WERI-Rb-1 (cell line): ENCODE measurements around the gene KRTAP5-8.

Experiments used
- DNase-seq: peaks from one replicate; pipeline ENCODE4 v3.0.0-alpha.2; 2020
- H3K27ac ChIP-seq: fragments of 250-450 bp; sonication (Bioruptor Pico); 2 replicates; pipeline ENCODE4 v1.5.1; 2020; ENCODE audit warnings: mild to moderate bottlenecking, moderate library complexity
- H3K27me3 ChIP-seq: fragments of 250-450 bp; sonication (Bioruptor Pico); 2 replicates; pipeline ENCODE4 v1.5.1; 2021; ENCODE audit warnings: mild to moderate bottlenecking, low read depth, moderate library complexity; ENCODE audit not compliant: insufficient read depth, severe bottlenecking
- H3K36me3 ChIP-seq: fragments of 250-450 bp; sonication (Bioruptor Pico); 2 replicates; pipeline ENCODE4 v1.5.1; 2020; ENCODE audit warnings: mild to moderate bottlenecking, moderate library complexity
- H3K4me3 ChIP-seq: 2 replicates; pipeline ENCODE4 v1.5.1; 2011; ENCODE audit warnings: low read depth, mild to moderate bottlenecking, control low read depth, low read length
- H3K9me3 ChIP-seq: fragments of 250-450 bp; sonication (Bioruptor Pico); 2 replicates; pipeline ENCODE4 v1.5.1; 2021; ENCODE audit warnings: mild to moderate bottlenecking, moderate library complexity; ENCODE audit not compliant: severe bottlenecking
- CTCF ChIP-seq: IDR thresholded peaks from 2 replicates; pipeline ENCODE4 v1.5.1; 2011; ENCODE audit warnings: low read depth, mild to moderate bottlenecking, control low read depth, inconsistent platforms, low read length

The KRTAP5-8 gene

GRCh38 chr11:71543866-71544265, 6.0 kb downstream of the KRTAP5-8 start:
- no peak for TF ChIP-seq CTCF
- Histone ChIP-seq H3K27me3 (no peaks in the 10 kb centered on the region), H3K36me3 (no peaks in the 10 kb centered on the region), H3K9me3 (no peaks in the 10 kb centered on the region), H3K4me3 (no peak overlapping the region), H3K27ac (no peak overlapping the region)
- no peak for DNase-seq

- DNase-seq: no peak
- H3K27ac ChIP-seq: no peak overlapping the region
- TF ChIP-seq CTCF: no peak
- no peaks in the 10 kb centered on the region for H3K27me3 ChIP-seq
- no peak overlapping the region for H3K4me3 ChIP-seq
- no peaks in the 10 kb centered on the region for H3K36me3 ChIP-seq
- H3K9me3 ChIP-seq: no peaks in the 10 kb centered on the region
These were observed 6.8 kb downstream of the KRTAP5-8 start for GRCh38 chr11:71544525-71545214.

GRCh38 chr11:71545405-71545966, 7.7 kb downstream of the KRTAP5-8 start:
- H3K36me3 ChIP-seq: no peaks in the 10 kb centered on the region
- no peak overlapping the region for H3K27ac ChIP-seq
- no peak for TF ChIP-seq CTCF
- H3K27me3 ChIP-seq: no peaks in the 10 kb centered on the region
- no peak overlapping the region for H3K4me3 ChIP-seq
- no peaks in the 10 kb centered on the region for H3K9me3 ChIP-seq
- no peak for DNase-seq

DNA sequence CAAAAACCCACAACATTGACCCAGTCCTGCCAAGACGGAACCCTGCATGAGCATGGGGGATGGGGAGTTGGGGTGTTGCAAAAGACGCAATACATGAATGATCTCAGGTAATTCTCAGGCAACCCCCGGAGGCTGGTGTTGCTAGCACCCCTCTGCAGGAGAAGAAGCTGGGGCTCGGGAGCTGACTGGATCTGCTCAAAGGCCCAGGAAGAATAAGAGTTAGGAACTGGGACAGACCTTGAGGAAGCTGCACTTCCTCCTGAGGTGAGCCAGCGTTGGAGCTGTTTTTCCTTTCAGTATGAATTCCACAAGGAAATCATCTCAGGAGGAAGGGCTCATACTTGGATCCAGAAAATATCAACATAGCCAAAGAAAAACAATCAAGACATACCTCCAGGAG, 10.3 kb downstream of the KRTAP5-8 start, which contains the start of gene KRTAP5-9:
TSS of gene KRTAP5-9 (plus strand) at position 301 of the 400 bp plus-strand sequence. CDS start 238 bp downstream, outside the sequence.
- no peak for DNase-seq
- no peaks in the 10 kb centered on the region for H3K36me3 ChIP-seq
- H3K27me3 ChIP-seq: no peaks in the 10 kb centered on the region
- H3K27ac ChIP-seq: no peak within 1 kb of the TSS
- H3K4me3 ChIP-seq: no peak within 1 kb of the TSS
- no peak for TF ChIP-seq CTCF
- H3K9me3 ChIP-seq: no peaks in the 10 kb centered on the region

- Histone ChIP-seq H3K36me3 (no peaks in the 10 kb centered on the region), H3K27me3 (no peaks in the 10 kb centered on the region), H3K9me3 (no peaks in the 10 kb centered on the region), H3K27ac (no peak overlapping the region), H3K4me3 (no peak overlapping the region)
- no peak for TF ChIP-seq CTCF
- DNase-seq: no peak
These were observed 10.9 kb downstream of the KRTAP5-8 start for GRCh38 chr11:71548716-71549151.
